HepG2 (cell line): ENCODE results near the gene STAP2. TPM values are rescaled to one million over a fixed set of nuclear protein-coding genes. Genes with fewer than 3 reads are reported as not detected.

Experiments
- ATAC-seq: fragments of 200-7000 bp; cut with Tn5 transposase; 3 replicates; pipeline ENCODE4 v1.9.1; 2020; ENCODE audit warnings: mild to moderate bottlenecking, moderate library complexity
- BruUV-seq: library from RNA; stranded (reverse); fragments of 400-500 nt; replicated peaks from 2 replicates; lab custom pipeline; 2021; lab: Mats Ljungman, UMichigan
- CTCF ChIA-PET: fragments of 300-600 bp; formaldehyde crosslinking; extraction: SDS; loops from one replicate; lab custom pipeline; 2021; ENCODE audit warnings: low total read pairs, inconsistent platforms, low intra/inter-chr PET ratio; lab: Yijun Ruan, JAX
- POLR2A ChIA-PET: fragments of 350-600 bp; sonication (Branson Sonifier 250); formaldehyde crosslinking; loops from one replicate; lab custom pipeline; 2020; ENCODE audit warnings: antibody characterized with exemption, inconsistent platforms; lab: Yijun Ruan, JAX
- DNase-seq: peaks from one replicate; pipeline ENCODE4 v3.0.0-alpha.2; 2015; ENCODE audit warnings: low spot score
- FAIRE-seq: peaks from 3 replicates; lab custom pipeline; 2011; peaks lifted over from hg19 to GRCh38; lab: Jason Lieb, UNC
- H2AFZ ChIP-seq: one replicate; pipeline ENCODE4 v1.6.1; 2011; ENCODE audit warnings: low read length, inconsistent platforms
- H3K27ac ChIP-seq: fragments of 300-600 bp; 3 replicates; pipeline ENCODE4 v1.8.0; 2011; ENCODE audit warnings: mixed run types, mild to moderate bottlenecking, mixed read lengths, low read length, inconsistent platforms; ENCODE audit not compliant: insufficient read depth; ENCODE audit errors: extremely low read length
- H3K27me3 ChIP-seq, 2 experiments: fragments of 200-600 bp in 1 of 2; 2 replicates in 1 of 2; 3 replicates in 1 of 2; pipeline versions ENCODE4 v1.6.0 to v1.8.0; 2011; ENCODE audit warnings: low read length in 2 of 2, mild to moderate bottlenecking in 2 of 2, moderate library complexity in 2 of 2, inconsistent platforms in 1 of 2; ENCODE audit not compliant: insufficient read depth in 2 of 2, control insufficient read depth in 1 of 2
- H3K36me3 ChIP-seq, 2 experiments: fragments of 200-600 bp in 1 of 2; replicated peaks in 1 of 2; 2 replicates in 1 of 2; 3 replicates in 1 of 2; pipeline versions ENCODE4 v1.5.1 to v1.8.0; 2011; ENCODE audit warnings: low read length in 2 of 2, inconsistent platforms in 1 of 2; ENCODE audit not compliant: insufficient read depth in 2 of 2, control insufficient read depth in 1 of 2
- H3K4me1 ChIP-seq: 2 replicates; pipeline ENCODE4 v1.5.1; 2012; ENCODE audit warnings: low read length, inconsistent platforms; ENCODE audit not compliant: insufficient read depth
- H3K4me2 ChIP-seq: 2 replicates; pipeline ENCODE4 v1.6.0; 2011; ENCODE audit warnings: low read depth, low read length, inconsistent platforms
- H3K4me3 ChIP-seq, 3 experiments: fragments of 200-600 bp in 1 of 3; sonication (generic), shearing (Covaris generic) in 1 of 3; replicated peaks in 1 of 3; 2 replicates each; pipeline ENCODE4 v1.5.1; 2011 to 2016; ENCODE audit warnings: low read length in 3 of 3, inconsistent platforms in 2 of 3, low read depth in 2 of 3, mild to moderate bottlenecking in 2 of 3, control low read depth in 1 of 3, mixed read lengths in 1 of 3; ENCODE audit not compliant: insufficient read depth in 1 of 3
- H3K79me2 ChIP-seq: one replicate; pipeline ENCODE4 v1.6.1; 2011; ENCODE audit warnings: low read length, inconsistent platforms; ENCODE audit not compliant: insufficient read depth
- H3K9ac ChIP-seq: 2 replicates; pipeline ENCODE4 v1.6.0; 2011; ENCODE audit warnings: mild to moderate bottlenecking, low read depth, low read length, inconsistent platforms; ENCODE audit not compliant: insufficient read depth
- H3K9me3 ChIP-seq: 2 replicates; pipeline ENCODE4 v1.5.1; 2012; ENCODE audit warnings: mild to moderate bottlenecking, low read length
- H4K20me1 ChIP-seq: 2 replicates; pipeline ENCODE4 v1.6.0; 2011; ENCODE audit warnings: inconsistent platforms, mild to moderate bottlenecking, low read length, moderate library complexity; ENCODE audit not compliant: insufficient read depth
- CCDC6 ChIP-seq: sonication (generic); formaldehyde crosslinking; IDR thresholded peaks from 2 replicates; pipeline ENCODE4 v1.8.1; 2022; ENCODE audit warnings: mild to moderate bottlenecking, missing genetic modification reagents, moderate library complexity
- FOXA3 ChIP-seq: IDR thresholded peaks from 2 replicates; pipeline ENCODE4 v1.6.1; 2016; ENCODE audit warnings: missing genetic modification reagents, missing compliant biosample characterization
- KDM3A ChIP-seq: IDR thresholded peaks from 2 replicates; pipeline ENCODE4 v1.6.1; 2018; ENCODE audit warnings: low read depth, missing compliant biosample characterization
- MTA1 ChIP-seq: sonication (generic); formaldehyde crosslinking; IDR thresholded peaks from 2 replicates; pipeline ENCODE4 v1.4.0; 2020; ENCODE audit warnings: missing genetic modification reagents, mild to moderate bottlenecking, borderline replicate concordance
- NR2F6 ChIP-seq, 2 experiments: IDR thresholded peaks; 2 replicates each; pipeline ENCODE4 v1.6.1; 2016; ENCODE audit warnings: antibody characterized with exemption in 1 of 2, mild to moderate bottlenecking in 1 of 2
- RBM22 ChIP-seq: fragments of 200-400 bp; formaldehyde crosslinking; optimal IDR thresholded peaks from 2 replicates; pipeline ENCODE3; 2017; ENCODE audit warnings: mild to moderate bottlenecking, low read length, moderate library complexity
- ZBTB33 ChIP-seq: sonication (generic); formaldehyde crosslinking; IDR thresholded peaks from 2 replicates; pipeline ENCODE4 v1.4.0; 2020; ENCODE audit warnings: missing genetic modification reagents
- ZFP91 ChIP-seq: sonication (generic); formaldehyde crosslinking; IDR thresholded peaks from 2 replicates; pipeline ENCODE4 v1.9.0; 2022; ENCODE audit warnings: missing genetic modification reagents, mild to moderate bottlenecking, borderline replicate concordance
- ZMAT3 ChIP-seq: sonication (generic); formaldehyde crosslinking; conservative IDR thresholded peaks from 2 replicates; pipeline ENCODE4 v1.7.0; 2021; ENCODE audit warnings: missing genetic modification reagents
- WGBS: methylation state at CpG from one replicate; pipeline ENCODE4 v1.1.6; 2017; ENCODE audit warnings: low lambda C conversion rate; 5-methylcytosine and 5-hydroxymethylcytosine counted together
- in situ Hi-C: cut with HindIII; loops from 2 replicates; pipeline ENCODE4 v1.10.0; 2017; ENCODE audit warnings: low pct_unique_long_range_greater_than_20kb; ENCODE audit not compliant: extremely low pct_ligation_motif_present
- intact Hi-C: fragments of 100-400 bp; cut with micrococcal nuclease; formaldehyde crosslinking; loops from one replicate; pipeline ENCODE4 v1.10.0; 2022; ENCODE audit not compliant: unreplicated experiment
- polyA plus RNA-seq, 8 experiments: library from polyadenylated mRNA; depleted of rRNA in 3 of 8; stranded (reverse) in 7 of 8; unstranded in 1 of 8; fragments of >200 nt; fragmentation: Illumina TruSeq in 4 of 8; extraction: Trizol in 4 of 8; gene quantifications; 2 replicates each; pipeline versions ENCODE4 v1.2.1 to v1.2.3, GENCODE V29; 2011 to 2016; ENCODE audit warnings: low read depth in 4 of 8, missing spikeins in 1 of 8, mixed read lengths in 1 of 8; ENCODE audit not compliant: insufficient read depth in 1 of 8
- total RNA-seq, 5 experiments: library from RNA; depleted of rRNA; stranded (reverse); fragments of >200 nt; fragmentation: Illumina TruSeq; extraction: Trizol; gene quantifications; 2 replicates each; pipeline ENCODE4 v1.2.3, GENCODE V29; 2016; ENCODE audit warnings: low read depth in 1 of 5
- TF ChIP-seq, protein P1 (sequence below): sonication (generic); formaldehyde crosslinking; IDR thresholded peaks from 2 replicates; pipeline ENCODE4 v1.5.1; 2020; ENCODE audit warnings: mild to moderate bottlenecking, missing genetic modification reagents, borderline replicate concordance
- TF ChIP-seq, protein P2 (sequence below): IDR thresholded peaks from 2 replicates; pipeline ENCODE4 v1.6.1; 2016; ENCODE audit warnings: low read depth, borderline replicate concordance

The STAP2 gene
- total and polyA plus RNA-seq, 2 of the 13 experiments (the other 11 are each of a cell fraction or from before 2014, with no cell fraction given): 39.0 to 43.7 TPM

- Histone ChIP-seq H3K9me3 (no peaks in the 10 kb centered on the region), H3K4me2 (peak overlapping the region; percentile 64), H3K27me3 (no peaks in the 10 kb centered on the region), H3K9ac (peak overlapping the region; percentile 74), H2AFZ (no peak overlapping the region), H3K4me3 (peak overlapping the region in 1 of 3 experiments; percentile 53; a peak in 2 of 6 replicates), H3K4me1 (peaks cover 42% of the 10 kb centered on the region), H3K36me3 (peaks cover 7 to 26% of the 10 kb centered on the region in 2 experiments; a peak in 4 of 5 replicates), H3K27ac (peak overlapping the region; percentile 84), H4K20me1 (peaks cover 4% of the 10 kb centered on the region; the same call in 1 of the 2 replicates), H3K79me2 (peaks cover 73% of the 10 kb centered on the region)
- no TSS peak for BruUV-seq
- CTCF ChIA-PET: interaction anchor here (3.1 kb wide), 1 partner anchor 25 kb away, joined by 27 read pairs; the partner anchor contains the start of genes CHAF1A and SH3GL1
- WGBS: 58% methylated on average over 6 of the region's 16 CpGs
- in situ Hi-C loops (no loop called here), intact Hi-C loops (no loop called here)
- peak; percentile 75 for DNase-seq
- peak; percentile 61 for ATAC-seq
- POLR2A ChIA-PET: interaction anchor here (0.9 to 4.8 kb wide), 17 partner anchors 10 to 129 kb away, joined by 3 to 64 read pairs (median 7); partner anchors contain the start of genes CHAF1A, HDGFL2, MPND and YJU2
- peak; percentile 26 for FAIRE-seq
- TF ChIP-seq, protein P1, sequence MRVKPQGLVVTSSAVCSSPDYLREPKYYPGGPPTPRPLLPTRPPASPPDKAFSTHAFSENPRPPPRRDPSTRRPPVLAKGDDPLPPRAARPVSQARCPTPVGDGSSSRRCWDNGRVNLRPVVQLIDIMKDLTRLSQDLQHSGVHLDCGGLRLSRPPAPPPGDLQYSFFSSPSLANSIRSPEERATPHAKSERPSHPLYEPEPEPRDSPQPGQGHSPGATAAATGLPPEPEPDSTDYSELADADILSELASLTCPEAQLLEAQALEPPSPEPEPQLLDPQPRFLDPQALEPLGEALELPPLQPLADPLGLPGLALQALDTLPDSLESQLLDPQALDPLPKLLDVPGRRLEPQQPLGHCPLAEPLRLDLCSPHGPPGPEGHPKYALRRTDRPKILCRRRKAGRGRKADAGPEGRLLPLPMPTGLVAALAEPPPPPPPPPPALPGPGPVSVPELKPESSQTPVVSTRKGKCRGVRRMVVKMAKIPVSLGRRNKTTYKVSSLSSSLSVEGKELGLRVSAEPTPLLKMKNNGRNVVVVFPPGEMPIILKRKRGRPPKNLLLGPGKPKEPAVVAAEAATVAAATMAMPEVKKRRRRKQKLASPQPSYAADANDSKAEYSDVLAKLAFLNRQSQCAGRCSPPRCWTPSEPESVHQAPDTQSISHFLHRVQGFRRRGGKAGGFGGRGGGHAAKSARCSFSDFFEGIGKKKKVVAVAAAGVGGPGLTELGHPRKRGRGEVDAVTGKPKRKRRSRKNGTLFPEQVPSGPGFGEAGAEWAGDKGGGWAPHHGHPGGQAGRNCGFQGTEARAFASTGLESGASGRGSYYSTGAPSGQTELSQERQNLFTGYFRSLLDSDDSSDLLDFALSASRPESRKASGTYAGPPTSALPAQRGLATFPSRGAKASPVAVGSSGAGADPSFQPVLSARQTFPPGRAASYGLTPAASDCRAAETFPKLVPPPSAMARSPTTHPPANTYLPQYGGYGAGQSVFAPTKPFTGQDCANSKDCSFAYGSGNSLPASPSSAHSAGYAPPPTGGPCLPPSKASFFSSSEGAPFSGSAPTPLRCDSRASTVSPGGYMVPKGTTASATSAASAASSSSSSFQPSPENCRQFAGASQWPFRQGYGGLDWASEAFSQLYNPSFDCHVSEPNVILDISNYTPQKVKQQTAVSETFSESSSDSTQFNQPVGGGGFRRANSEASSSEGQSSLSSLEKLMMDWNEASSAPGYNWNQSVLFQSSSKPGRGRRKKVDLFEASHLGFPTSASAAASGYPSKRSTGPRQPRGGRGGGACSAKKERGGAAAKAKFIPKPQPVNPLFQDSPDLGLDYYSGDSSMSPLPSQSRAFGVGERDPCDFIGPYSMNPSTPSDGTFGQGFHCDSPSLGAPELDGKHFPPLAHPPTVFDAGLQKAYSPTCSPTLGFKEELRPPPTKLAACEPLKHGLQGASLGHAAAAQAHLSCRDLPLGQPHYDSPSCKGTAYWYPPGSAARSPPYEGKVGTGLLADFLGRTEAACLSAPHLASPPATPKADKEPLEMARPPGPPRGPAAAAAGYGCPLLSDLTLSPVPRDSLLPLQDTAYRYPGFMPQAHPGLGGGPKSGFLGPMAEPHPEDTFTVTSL: 0 out of 2 replicates have a peak, but pooled peaks have one; percentile 1
- no peak; the same call in 1 of the 2 replicates for TF ChIP-seq NR2F6 (IDR thresholded peaks at IDR 0.05)
- TF ChIP-seq NR2F6 (CRISPR knock-in tag; IDR thresholded peaks at IDR 0.05): peak; percentile 40; the same call in 1 of the 2 replicates
- no peak for TF ChIP-seq CCDC6
- peak; percentile 18; the same call in 1 of the 2 replicates for TF ChIP-seq ZBTB33 (CRISPR knock-in tag)
- TF ChIP-seq ZFP91 (CRISPR knock-in tag): 0 out of 2 replicates have a peak, but pooled peaks have one; percentile 11
- peak; percentile 21 for TF ChIP-seq RBM22
- no peak for TF ChIP-seq KDM3A
- 0 out of 2 replicates have a peak, but pooled peaks have one; percentile 6 for TF ChIP-seq FOXA3 (CRISPR knock-in tag)
- TF ChIP-seq ZMAT3 (CRISPR knock-in tag): 0 out of 2 replicates have a peak, but pooled peaks have one; percentile 11
- TF ChIP-seq MTA1: 0 out of 2 replicates have a peak, but pooled peaks have one; percentile 50
- TF ChIP-seq, protein P2, sequence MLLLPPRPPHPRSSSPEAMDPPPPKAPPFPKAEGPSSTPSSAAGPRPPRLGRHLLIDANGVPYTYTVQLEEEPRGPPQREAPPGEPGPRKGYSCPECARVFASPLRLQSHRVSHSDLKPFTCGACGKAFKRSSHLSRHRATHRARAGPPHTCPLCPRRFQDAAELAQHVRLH: no peak
Observed at GRCh38 chr19:4375164-4376027, 36.8 kb upstream of the STAP2 start.
